ENCODE measurements around the gene SHC2. TPM values are rescaled to one million over a fixed set of nuclear protein-coding genes. Genes with fewer than 3 reads are reported as not detected.
A peak's percentile ranks its signal among the peaks of the same experiment; 100 is the strongest.
"Not testable (repeated sequence)": the region's sequence is repeated elsewhere in the genome, so short reads cannot be mapped to it uniquely, and the experiment has no call there.

SHC2 gene
- total RNA-seq, 1 donor from 2014 or later, result 4.4 TPM

GRCh38 chr19:392375-392970, 68.4 kb downstream of the SHC2 start:
- no peak for DNase-seq (ENCODE audit: low read depth)

GRCh38 chr19:391726-392374, 69.0 kb downstream of the SHC2 start:
- no peak for DNase-seq (ENCODE audit: low read depth)

- no peak for DNase-seq (ENCODE audit: low read depth)
These were observed 69.7 kb downstream of the SHC2 start for GRCh38 chr19:391207-391557.

GRCh38 chr19:390386-391206, 70.2 kb downstream of the SHC2 start:
- DNase-seq (ENCODE audit: low read depth), result no peak

GRCh38 chr19:389935-390289, 70.9 kb downstream of the SHC2 start:
- no peak for DNase-seq (ENCODE audit: low read depth)

GRCh38 chr19:389255-389934, 71.4 kb downstream of the SHC2 start:
- no peak for DNase-seq (ENCODE audit: low read depth)

- no peak for DNase-seq (ENCODE audit: low read depth)
These were observed 72.1 kb downstream of the SHC2 start for GRCh38 chr19:388691-389090.

- no peak for DNase-seq (ENCODE audit: low read depth)
These were observed 73.1 kb downstream of the SHC2 start for GRCh38 chr19:387777-388176.

GRCh38 chr19:386632-387301, 74.1 kb downstream of the SHC2 start:
- peak; percentile 58 for DNase-seq (ENCODE audit: low read depth)

GRCh38 chr19:386189-386588, 74.6 kb downstream of the SHC2 start:
- DNase-seq (ENCODE audit: low read depth), result not testable (repeated sequence)

- no peak for DNase-seq (ENCODE audit: low read depth)
These were observed 76.0 kb downstream of the SHC2 start for GRCh38 chr19:384799-385169.

- peak; percentile 9 for DNase-seq (ENCODE audit: low read depth)
These were observed 76.7 kb downstream of the SHC2 start for GRCh38 chr19:383922-384798.

- no peak for DNase-seq (ENCODE audit: low read depth)
These were observed 77.8 kb downstream of the SHC2 start for GRCh38 chr19:383040-383439.

- peak; percentile 43 for DNase-seq (ENCODE audit: low read depth)
These were observed 78.3 kb downstream of the SHC2 start for GRCh38 chr19:382578-382977.

GRCh38 chr19:381901-382300, 78.9 kb downstream of the SHC2 start:
- DNase-seq (ENCODE audit: low read depth), result not testable (repeated sequence)

- not testable (repeated sequence) for DNase-seq (ENCODE audit: low read depth)
These were observed 80.1 kb downstream of the SHC2 start for GRCh38 chr19:380618-381219.

GRCh38 chr19:379796-380195, 81.0 kb downstream of the SHC2 start:
- DNase-seq (ENCODE audit: low read depth), result no peak

- no peak for DNase-seq (ENCODE audit: low read depth)
These were observed 82.1 kb downstream of the SHC2 start for GRCh38 chr19:378706-379105.

- DNase-seq (ENCODE audit: low read depth), result no peak
These were observed 82.8 kb downstream of the SHC2 start for GRCh38 chr19:377801-378581.
